ENCODE data around the gene BMP6.

DNA sequence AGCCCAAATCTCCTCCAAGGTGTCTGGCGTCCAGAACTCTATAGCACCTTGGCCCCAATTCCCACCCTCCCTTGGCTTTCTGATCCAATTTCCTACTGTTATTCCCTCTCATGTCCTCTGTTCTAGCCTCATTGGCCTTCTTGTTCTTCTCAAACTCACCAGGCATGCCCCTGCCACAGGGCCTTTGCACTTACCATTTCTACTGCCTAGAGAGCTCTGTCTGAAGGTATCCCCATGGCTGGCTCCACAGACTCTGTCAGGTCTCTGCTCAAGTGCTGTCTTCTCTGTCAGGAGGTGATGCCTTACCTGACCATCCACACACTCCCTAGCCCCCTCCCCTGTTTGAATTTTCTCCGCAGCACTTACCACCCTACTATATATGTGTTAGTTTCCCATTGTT, 5.6 kb upstream of the BMP6 start:
- TF ChIP-seq, protein P1, sequence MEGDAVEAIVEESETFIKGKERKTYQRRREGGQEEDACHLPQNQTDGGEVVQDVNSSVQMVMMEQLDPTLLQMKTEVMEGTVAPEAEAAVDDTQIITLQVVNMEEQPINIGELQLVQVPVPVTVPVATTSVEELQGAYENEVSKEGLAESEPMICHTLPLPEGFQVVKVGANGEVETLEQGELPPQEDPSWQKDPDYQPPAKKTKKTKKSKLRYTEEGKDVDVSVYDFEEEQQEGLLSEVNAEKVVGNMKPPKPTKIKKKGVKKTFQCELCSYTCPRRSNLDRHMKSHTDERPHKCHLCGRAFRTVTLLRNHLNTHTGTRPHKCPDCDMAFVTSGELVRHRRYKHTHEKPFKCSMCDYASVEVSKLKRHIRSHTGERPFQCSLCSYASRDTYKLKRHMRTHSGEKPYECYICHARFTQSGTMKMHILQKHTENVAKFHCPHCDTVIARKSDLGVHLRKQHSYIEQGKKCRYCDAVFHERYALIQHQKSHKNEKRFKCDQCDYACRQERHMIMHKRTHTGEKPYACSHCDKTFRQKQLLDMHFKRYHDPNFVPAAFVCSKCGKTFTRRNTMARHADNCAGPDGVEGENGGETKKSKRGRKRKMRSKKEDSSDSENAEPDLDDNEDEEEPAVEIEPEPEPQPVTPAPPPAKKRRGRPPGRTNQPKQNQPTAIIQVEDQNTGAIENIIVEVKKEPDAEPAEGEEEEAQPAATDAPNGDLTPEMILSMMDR (IDR thresholded peaks at IDR 0.05; ENCODE audit: extremely low read depth in 1 of 2, insufficient read depth in 1 of 2, low read depth in 1 of 2, low read length in 2 of 2), result no peak
- no peak for TF ChIP-seq POLR2A (IDR thresholded peaks at IDR 0.05; ENCODE audit: low read depth, low read length)
- no peak for TF ChIP-seq POLR2AphosphoS5 (IDR thresholded peaks at IDR 0.05; ENCODE audit: insufficient read depth, low read depth, low read length)
- TF ChIP-seq GATA2 (IDR thresholded peaks at IDR 0.05; ENCODE audit: insufficient read depth, insufficient read length, low read depth, low read length), result no peak
- TF ChIP-seq, protein P2, sequence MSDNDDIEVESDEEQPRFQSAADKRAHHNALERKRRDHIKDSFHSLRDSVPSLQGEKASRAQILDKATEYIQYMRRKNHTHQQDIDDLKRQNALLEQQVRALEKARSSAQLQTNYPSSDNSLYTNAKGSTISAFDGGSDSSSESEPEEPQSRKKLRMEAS (IDR thresholded peaks at IDR 0.05; ENCODE audit: insufficient read depth, insufficient read length), result no peak

All from endothelial cell of umbilical vein (primary cell).